ENCODE measurements around the gene FUT6. TPM values are rescaled to one million over a fixed set of nuclear protein-coding genes. Genes with fewer than 3 reads are reported as not detected.

Gene FUT6
- total RNA-seq, 1 donor from 2014 or later, result 1.1 TPM

GRCh38 chr19:5826531-5827341 lies 12.8 kb downstream of the FUT6 start:
- Histone ChIP-seq H3K36me3 (no peaks in the 10 kb centered on the region), H3K9me3 (no peaks in the 10 kb centered on the region), H3K4me3 (peak overlapping the region; percentile 62), H3K27ac (peak overlapping the region; percentile 81), H3K4me1 (peaks cover 14% of the 10 kb centered on the region), H3K27me3 (ENCODE audit: low read depth) (peaks cover 18% of the 10 kb centered on the region)
- ATAC-seq, result peak in 1 of 2 donors; percentile 25
- intact Hi-C loops (cut with DNase I), result no loop called here
- no peak for TF ChIP-seq CTCF (IDR thresholded peaks at IDR 0.05)
- DNase-seq, result peak; percentile 80

- intact Hi-C loops (cut with DNase I), result no loop called here
- H3K27ac ChIP-seq, result no peak overlapping the region
- H3K36me3 ChIP-seq, result no peaks in the 10 kb centered on the region
- no peak for DNase-seq
- H3K4me1 ChIP-seq, result peaks cover 14% of the 10 kb centered on the region
- H3K27me3 ChIP-seq (ENCODE audit: low read depth), result peaks cover 18% of the 10 kb centered on the region
- no peaks in the 10 kb centered on the region for H3K9me3 ChIP-seq
- no peak overlapping the region for H3K4me3 ChIP-seq
- ATAC-seq, result no peak
- no peak for TF ChIP-seq CTCF (IDR thresholded peaks at IDR 0.05)
These were observed 14.3 kb downstream of the FUT6 start for GRCh38 chr19:5825178-5825577.

- Histone ChIP-seq H3K36me3 (no peaks in the 10 kb centered on the region), H3K9me3 (no peaks in the 10 kb centered on the region), H3K27me3 (ENCODE audit: low read depth) (peaks cover 16% of the 10 kb centered on the region), H3K4me1 (peaks cover 14% of the 10 kb centered on the region), H3K4me3 (no peak overlapping the region), H3K27ac (no peak overlapping the region)
- DNase-seq (no peak), ATAC-seq (no peak)
- intact Hi-C loops (cut with DNase I), result no loop called here
- no peak for TF ChIP-seq CTCF (IDR thresholded peaks at IDR 0.05)
These were observed 14.8 kb downstream of the FUT6 start for GRCh38 chr19:5824751-5825150.

- peaks cover 8% of the 10 kb centered on the region for H3K27me3 ChIP-seq (ENCODE audit: low read depth)
- H3K27ac ChIP-seq, result no peak overlapping the region
- no peak for DNase-seq
- H3K9me3 ChIP-seq, result no peaks in the 10 kb centered on the region
- intact Hi-C loops (cut with DNase I), result no loop called here
- no peaks in the 10 kb centered on the region for H3K36me3 ChIP-seq
- H3K4me3 ChIP-seq, result no peak overlapping the region
- TF ChIP-seq CTCF (IDR thresholded peaks at IDR 0.05), result no peak
- peaks cover 6% of the 10 kb centered on the region for H3K4me1 ChIP-seq
- ATAC-seq, result no peak
These were observed 15.8 kb downstream of the FUT6 start for GRCh38 chr19:5823579-5824281.

- intact Hi-C loops (cut with DNase I), result no loop called here
- no peak for TF ChIP-seq CTCF (IDR thresholded peaks at IDR 0.05)
- H3K36me3 ChIP-seq, result no peaks in the 10 kb centered on the region
- no peaks in the 10 kb centered on the region for H3K27me3 ChIP-seq (ENCODE audit: low read depth)
- no peaks in the 10 kb centered on the region for H3K9me3 ChIP-seq
- no peak for DNase-seq
- no peak overlapping the region for H3K27ac ChIP-seq
- no peaks in the 10 kb centered on the region for H3K4me1 ChIP-seq
- ATAC-seq, result no peak
- no peak overlapping the region for H3K4me3 ChIP-seq
These were observed 17.2 kb downstream of the FUT6 start for GRCh38 chr19:5822181-5822844.

Measured in lower lobe of right lung (tissue), 2 donors.